ENCODE data around the gene NBL1.
A peak's percentile ranks its signal among the peaks of the same experiment; 100 is the strongest.

The NBL1 gene

DNA sequence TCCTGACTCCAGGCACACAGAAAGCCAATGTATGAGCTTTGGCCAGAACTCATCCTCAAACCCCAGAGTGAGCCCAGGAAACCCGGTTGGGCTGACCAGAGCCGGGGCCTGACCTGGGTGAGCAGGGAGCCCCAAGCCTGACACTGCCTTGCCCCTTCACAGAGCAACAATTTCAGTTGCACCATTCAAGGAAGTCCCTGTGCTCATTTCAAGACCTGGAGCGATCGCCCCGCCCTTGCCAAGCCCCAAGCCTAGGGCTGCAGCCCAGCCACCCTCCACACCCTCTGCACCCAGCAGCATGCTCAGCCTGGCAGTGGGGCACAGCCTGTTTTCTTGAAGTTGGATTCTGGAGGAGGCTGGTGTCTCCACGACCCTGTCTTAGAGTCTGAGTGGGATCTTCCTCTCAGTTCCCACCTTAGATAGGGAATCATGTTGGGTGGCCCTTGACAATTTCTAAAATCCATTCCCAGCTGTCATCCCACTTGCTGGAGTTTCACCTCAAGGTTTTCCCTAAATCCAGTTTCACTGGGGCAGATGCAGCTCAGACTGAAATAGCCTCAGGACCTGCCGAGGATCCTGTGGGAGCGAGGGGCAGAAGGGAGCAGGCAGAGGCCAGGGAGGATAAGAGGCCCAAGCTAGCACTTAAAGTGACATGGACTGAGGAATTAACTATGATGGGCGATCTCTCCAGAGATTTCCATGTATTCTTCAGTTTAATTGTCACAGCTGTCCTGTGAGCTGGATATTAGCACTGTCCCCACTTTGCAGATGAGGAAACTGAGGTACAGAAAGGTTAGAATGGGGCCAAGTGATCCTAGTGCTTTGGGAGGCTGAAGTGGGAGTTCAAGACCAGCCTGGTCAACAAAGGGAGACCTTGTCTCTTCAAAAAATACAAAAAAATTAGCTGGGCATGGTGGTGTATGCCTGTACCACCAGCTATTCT lies 2.5 kb downstream of the NBL1 start:
- peak; percentile 73 for DNase-seq (ENCODE audit: low read depth)
- no peak for TF ChIP-seq CTCF (IDR thresholded peaks at IDR 0.05; ENCODE audit: insufficient read depth, low read depth, low read length, missing control alignments)
- peak overlapping the region; percentile 69 for H3K4me3 ChIP-seq (ENCODE audit: low read length)

DNA sequence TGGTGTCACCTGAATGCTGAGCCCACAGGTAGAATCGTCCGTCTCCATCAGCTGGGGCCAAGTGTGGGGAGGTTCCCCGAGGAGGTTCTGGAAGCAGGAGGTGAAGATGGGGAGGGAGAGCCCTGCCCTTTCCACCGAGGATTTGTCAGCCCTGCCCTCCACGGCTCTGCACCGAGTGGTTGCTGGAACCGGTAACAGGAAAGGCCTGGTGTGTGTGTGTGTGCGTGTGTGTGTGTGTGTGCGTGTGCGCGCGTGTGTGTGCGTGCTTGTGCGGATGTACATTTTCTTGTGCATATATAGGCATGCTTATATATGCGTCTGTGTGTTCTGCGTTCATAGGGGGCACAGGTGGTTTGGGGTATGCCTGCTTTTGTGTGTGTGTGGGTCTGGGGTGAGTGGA lies 3.5 kb downstream of the NBL1 start:
- no peak overlapping the region for H3K4me3 ChIP-seq (ENCODE audit: low read length)
- no peak for TF ChIP-seq CTCF (IDR thresholded peaks at IDR 0.05; ENCODE audit: insufficient read depth, low read depth, low read length, missing control alignments)
- DNase-seq (ENCODE audit: low read depth) = peak; percentile 32

GRCh38 chr1:19648239-19648638 lies 4.1 kb downstream of the NBL1 start:
- H3K4me3 ChIP-seq (ENCODE audit: low read length) = no peak overlapping the region
- DNase-seq (ENCODE audit: low read depth) = no peak
- no peak for TF ChIP-seq CTCF (IDR thresholded peaks at IDR 0.05; ENCODE audit: insufficient read depth, low read depth, low read length, missing control alignments)

GRCh38 chr1:19648689-19649088 lies 4.6 kb downstream of the NBL1 start:
- H3K4me3 ChIP-seq (ENCODE audit: low read length) = no peak overlapping the region
- TF ChIP-seq CTCF (IDR thresholded peaks at IDR 0.05; ENCODE audit: insufficient read depth, low read depth, low read length, missing control alignments) = peak; percentile 59
- DNase-seq (ENCODE audit: low read depth) = peak; percentile 74

DNA sequence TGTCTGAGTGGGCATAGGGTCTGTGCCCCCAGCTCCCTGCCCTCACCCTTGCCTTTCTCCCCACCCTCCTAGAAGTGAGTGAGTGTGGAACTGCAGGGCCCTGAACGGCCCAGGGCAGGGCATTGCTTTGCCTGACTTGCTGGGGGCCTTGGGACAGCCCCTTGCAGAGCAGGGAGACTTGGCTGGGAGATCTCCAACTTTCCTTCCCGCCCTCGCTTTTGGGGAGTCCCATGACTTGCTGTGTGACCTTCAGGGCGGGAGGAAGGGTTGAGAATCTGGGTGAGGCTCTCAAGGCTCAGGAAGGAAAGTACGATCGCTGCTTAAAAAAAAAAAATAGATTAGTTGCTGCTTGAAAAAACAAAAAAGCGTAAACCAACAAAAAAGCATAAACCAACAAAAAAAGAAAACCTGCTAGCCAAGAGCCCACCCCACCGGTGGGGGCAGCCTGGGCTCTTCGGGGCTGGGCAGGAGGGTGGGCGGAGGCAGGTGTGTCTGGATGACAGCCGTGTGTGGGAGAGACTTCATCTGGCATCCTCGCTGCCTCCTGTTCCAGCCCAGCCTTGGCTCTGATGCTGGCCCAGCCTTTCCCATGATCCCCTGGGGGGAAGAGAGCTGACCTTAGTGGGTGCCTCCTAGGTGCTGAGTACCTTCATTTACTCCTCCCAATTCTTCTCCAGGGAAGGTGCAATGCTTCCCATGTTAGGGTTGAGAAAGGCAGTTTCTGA lies 6.5 kb downstream of the NBL1 start:
- DNase-seq (ENCODE audit: low read depth) = no peak
- no peak for TF ChIP-seq CTCF (IDR thresholded peaks at IDR 0.05; ENCODE audit: insufficient read depth, low read depth, low read length, missing control alignments)
- no peak overlapping the region for H3K4me3 ChIP-seq (ENCODE audit: low read length)

DNA sequence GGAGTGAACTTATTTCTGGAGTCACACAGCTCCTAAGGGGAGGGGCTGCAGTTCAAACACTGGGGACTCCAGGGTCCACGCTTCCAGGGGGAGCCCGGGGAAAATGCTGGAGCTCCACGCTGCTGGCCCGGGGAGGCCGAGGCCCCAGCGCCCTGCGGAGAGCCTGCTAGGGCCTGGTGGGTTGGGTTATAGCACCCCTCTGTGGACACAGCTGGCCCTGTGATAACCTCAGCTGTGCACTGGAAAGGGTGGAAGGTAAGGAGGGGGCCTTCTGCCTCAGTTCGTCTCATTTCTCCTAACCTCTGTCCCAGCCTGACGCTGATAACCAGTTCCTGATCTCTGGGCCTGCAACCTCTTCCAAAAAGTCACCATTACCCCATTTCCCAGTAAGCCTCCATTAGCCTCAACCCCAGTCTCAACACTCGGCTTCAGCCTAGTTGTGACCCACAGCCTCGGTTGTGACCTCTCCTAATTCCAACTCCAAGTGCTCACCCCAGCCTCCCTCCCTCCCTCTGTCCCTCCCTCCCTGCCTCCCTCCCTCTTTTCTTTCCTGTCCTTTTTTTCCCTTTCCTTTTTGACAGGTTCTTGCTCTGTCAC lies 7.1 kb downstream of the NBL1 start:
- peak; percentile 43 for DNase-seq (ENCODE audit: low read depth)
- TF ChIP-seq CTCF (IDR thresholded peaks at IDR 0.05; ENCODE audit: insufficient read depth, low read depth, low read length, missing control alignments) = peak; percentile 56

More for the DNA sequence above, 7.1 kb downstream of the NBL1 start:
- H3K4me3 ChIP-seq (ENCODE audit: low read length) = no peak overlapping the region
